ENCODE data around the gene ROR2. TPM values are rescaled to one million over a fixed set of nuclear protein-coding genes. Genes with fewer than 3 reads are reported as not detected.

Gene ROR2
- polyA plus RNA-seq, 1 experiment: 9.7 TPM

GRCh38 chr9:91960367-91960766, 10.3 kb upstream of the ROR2 start:
- peaks cover 8% of the 10 kb centered on the region for H3K9me3 ChIP-seq (ENCODE audit: control insufficient read depth, insufficient read depth, low read length)
- H3K27me3 ChIP-seq (ENCODE audit: control insufficient read depth, insufficient read depth, low read length): no peaks in the 10 kb centered on the region
- TF ChIP-seq CTCF (IDR thresholded peaks at IDR 0.05; ENCODE audit: low read depth, low read length): no peak
- H3K27ac ChIP-seq (ENCODE audit: low read depth, low read length): no peak overlapping the region
- no peak for DNase-seq (ENCODE audit: low read depth, low spot score)
- CTCF ChIA-PET: no interaction called here
- H3K4me3 ChIP-seq (ENCODE audit: low read depth, low read length): no peak overlapping the region
- POLR2A ChIA-PET: no interaction called here

GRCh38 chr9:91958174-91958573, 8.1 kb upstream of the ROR2 start:
- POLR2A ChIA-PET: no interaction called here
- CTCF ChIA-PET: no interaction called here
- Histone ChIP-seq H3K27ac (ENCODE audit: low read depth, low read length) (no peak overlapping the region), H3K27me3 (ENCODE audit: control insufficient read depth, insufficient read depth, low read length) (no peaks in the 10 kb centered on the region), H3K4me3 (ENCODE audit: low read depth, low read length) (no peak overlapping the region), H3K9me3 (ENCODE audit: control insufficient read depth, insufficient read depth, low read length) (peaks cover 2% of the 10 kb centered on the region)
- DNase-seq (ENCODE audit: low read depth, low spot score): no peak
- TF ChIP-seq CTCF (IDR thresholded peaks at IDR 0.05; ENCODE audit: low read depth, low read length): no peak

- peak; percentile 68 for DNase-seq (ENCODE audit: low read depth, low spot score)
- ChIA-PET CTCF (interaction anchor here (0.6 to 4.3 kb wide), 62 partner anchors 9 to 413 kb away, joined by 3 to 39 read pairs (median 5); partner anchors contain the start of gene SPTLC1), POLR2A (interaction anchor here (0.7 to 2.1 kb wide), 5 partner anchors 24 to 183 kb away, joined by 3 to 15 read pairs (median 4); partner anchors contain the start of gene SPTLC1)
- peaks cover 5% of the 10 kb centered on the region for H3K27me3 ChIP-seq (ENCODE audit: control insufficient read depth, insufficient read depth, low read length)
- TF ChIP-seq CTCF (IDR thresholded peaks at IDR 0.05; ENCODE audit: low read depth, low read length): peak; percentile 92
- H3K9me3 ChIP-seq (ENCODE audit: control insufficient read depth, insufficient read depth, low read length): peaks cover 8% of the 10 kb centered on the region
- peak overlapping the region; percentile 37 for H3K4me3 ChIP-seq (ENCODE audit: low read depth, low read length)
- H3K27ac ChIP-seq (ENCODE audit: low read depth, low read length): peak overlapping the region; percentile 93
Observed at GRCh38 chr9:91954841-91955471, 4.9 kb upstream of the ROR2 start.

GRCh38 chr9:91953718-91954117, 3.7 kb upstream of the ROR2 start:
- peaks cover 8% of the 10 kb centered on the region for H3K9me3 ChIP-seq (ENCODE audit: control insufficient read depth, insufficient read depth, low read length)
- no peak for TF ChIP-seq CTCF (IDR thresholded peaks at IDR 0.05; ENCODE audit: low read depth, low read length)
- no peak for DNase-seq (ENCODE audit: low read depth, low spot score)
- no peak overlapping the region for H3K4me3 ChIP-seq (ENCODE audit: low read depth, low read length)
- H3K27me3 ChIP-seq (ENCODE audit: control insufficient read depth, insufficient read depth, low read length): peaks cover 12% of the 10 kb centered on the region
- no peak overlapping the region for H3K27ac ChIP-seq (ENCODE audit: low read depth, low read length)
- POLR2A ChIA-PET: no interaction called here
- CTCF ChIA-PET: interaction anchor here (0.6 to 4.3 kb wide), 25 partner anchors 8 to 534 kb away, joined by 3 to 39 read pairs (median 9); partner anchors contain the start of gene SPTLC1

- DNase-seq (ENCODE audit: low read depth, low spot score): no peak
- no peak overlapping the region for H3K27ac ChIP-seq (ENCODE audit: low read depth, low read length)
- POLR2A ChIA-PET: interaction anchor here (0.7 to 1.8 kb wide), 2 partner anchors 84 to 134 kb away, joined by 5 to 6 read pairs; no protein-coding TSS in a partner anchor
- CTCF ChIA-PET: interaction anchor here (0.8 to 4.3 kb wide), 7 partner anchors 9 to 213 kb away, joined by 3 to 30 read pairs (median 3); no protein-coding TSS in a partner anchor
- no peak for TF ChIP-seq CTCF (IDR thresholded peaks at IDR 0.05; ENCODE audit: low read depth, low read length)
- peaks cover 20% of the 10 kb centered on the region for H3K27me3 ChIP-seq (ENCODE audit: control insufficient read depth, insufficient read depth, low read length)
- H3K4me3 ChIP-seq (ENCODE audit: low read depth, low read length): no peak overlapping the region
- H3K9me3 ChIP-seq (ENCODE audit: control insufficient read depth, insufficient read depth, low read length): peaks cover 8% of the 10 kb centered on the region
Observed at GRCh38 chr9:91951944-91952520, 2.0 kb upstream of the ROR2 start.

Data from AG04450 (cell line).